Stomach (tissue), 4 donors: ENCODE measurements around the gene LNX1.

Experiments
- CTCF ChIP-seq, 7 experiments: fragments of 450-650 bp in 4 of 7; fragments of 200-600 bp in 3 of 7; sonication (generic) in 3 of 7; IDR thresholded peaks; one replicate each; pipeline ENCODE4 v1.5.1; 2016 to 2019; ENCODE audit warnings: antibody characterized with exemption in 7 of 7, control low read depth in 2 of 7, mild to moderate bottlenecking in 1 of 7
- POLR2A ChIP-seq, 4 donors: fragments of 450-650 bp; IDR thresholded peaks; one replicate each; pipeline ENCODE4 v1.6.1; 2016; ENCODE audit warnings: antibody characterized with exemption in 4 of 4, control low read depth in 2 of 4, mild to moderate bottlenecking in 1 of 4, moderate library complexity in 1 of 4
- POLR2AphosphoS5 ChIP-seq, 3 donors: sonication (generic); formaldehyde crosslinking; IDR thresholded peaks; one replicate each; pipeline ENCODE4 v1.6.1; 2016; ENCODE audit warnings: antibody characterized with exemption in 3 of 3

- peak in 2 of 3 donors; percentile 4 to 26 for TF ChIP-seq POLR2AphosphoS5 (IDR thresholded peaks at IDR 0.05)
- peak in 5 of 7 experiments; percentile 40 to 63 (median 49) for TF ChIP-seq CTCF (IDR thresholded peaks at IDR 0.05)
- TF ChIP-seq POLR2A (IDR thresholded peaks at IDR 0.05), result no peak
These were observed 100.2 kb downstream of the LNX1 start for GRCh38 chr4:53490965-53491622.
